Astrocyte (in vitro differentiated cells and primary cell): Measurements from ENCODE around the gene PTGR3. TPM values are rescaled to one million over a fixed set of nuclear protein-coding genes. Genes with fewer than 3 reads are reported as not detected.

Experiments used
- DNase-seq: peaks from one replicate; pipeline ENCODE4 v3.0.0-alpha.2; 2010; ENCODE audit warnings: low read depth
- FAIRE-seq: peaks from 2 replicates; lab custom pipeline; 2011; peaks lifted over from hg19 to GRCh38; lab: Jason Lieb, UNC
- H2AFZ ChIP-seq: 2 replicates; pipeline ENCODE4 v1.6.0; 2012; ENCODE audit warnings: low read depth, low read length, inconsistent platforms
- H3K27ac ChIP-seq: 2 replicates; pipeline ENCODE4 v1.5.1; 2011; ENCODE audit warnings: low read depth, low read length, inconsistent platforms
- H3K27me3 ChIP-seq: 2 replicates; pipeline ENCODE4 v1.6.0; 2011; ENCODE audit warnings: low read length, inconsistent platforms; ENCODE audit not compliant: insufficient read depth
- H3K36me3 ChIP-seq: 2 replicates; pipeline ENCODE4 v1.5.1; 2011; ENCODE audit warnings: low read length, inconsistent platforms; ENCODE audit not compliant: insufficient read depth
- H3K4me1 ChIP-seq: 2 replicates; pipeline ENCODE4 v1.5.1; 2011; ENCODE audit warnings: low read length, inconsistent platforms; ENCODE audit not compliant: insufficient read depth
- H3K4me2 ChIP-seq: 2 replicates; pipeline ENCODE4 v1.6.0; 2012; ENCODE audit warnings: low read length, inconsistent platforms
- H3K4me3 ChIP-seq: 2 replicates; pipeline ENCODE4 v1.5.1; 2011; ENCODE audit warnings: low read depth, mild to moderate bottlenecking, low read length, inconsistent platforms; ENCODE audit not compliant: insufficient read depth
- H3K79me2 ChIP-seq: 2 replicates; pipeline ENCODE4 v1.6.0; 2012; ENCODE audit warnings: mild to moderate bottlenecking, low read length, inconsistent platforms; ENCODE audit not compliant: insufficient read depth
- H3K9ac ChIP-seq: 2 replicates; pipeline ENCODE4 v1.6.0; 2012; ENCODE audit warnings: mild to moderate bottlenecking, low read length, inconsistent platforms
- H3K9me3 ChIP-seq: 2 replicates; pipeline ENCODE4 v1.5.1; 2012; ENCODE audit warnings: low read depth, mild to moderate bottlenecking, low read length, inconsistent platforms; ENCODE audit not compliant: insufficient read depth
- H4K20me1 ChIP-seq: 2 replicates; pipeline ENCODE4 v1.6.0; 2012; ENCODE audit warnings: low read length, inconsistent platforms; ENCODE audit not compliant: insufficient read depth
- H3K27ac Mint-ChIP-seq: one replicate; pipeline ENCODE4 v1.8.0; 2021; ENCODE audit warnings: mild to moderate bottlenecking, mixed read lengths; ENCODE audit not compliant: unreplicated experiment
- H3K27me3 Mint-ChIP-seq: one replicate; pipeline ENCODE4 v1.8.0; 2021; ENCODE audit warnings: low read depth, mixed read lengths; ENCODE audit not compliant: unreplicated experiment
- H3K36me3 Mint-ChIP-seq: one replicate; pipeline ENCODE4 v1.8.0; 2021; ENCODE audit warnings: low read depth, mixed read lengths; ENCODE audit not compliant: unreplicated experiment
- H3K4me1 Mint-ChIP-seq: one replicate; pipeline ENCODE4 v1.8.0; 2021; ENCODE audit warnings: low read depth, mixed read lengths; ENCODE audit not compliant: unreplicated experiment
- H3K4me3 Mint-ChIP-seq: one replicate; pipeline ENCODE4 v1.8.0; 2021; ENCODE audit warnings: mild to moderate bottlenecking, moderate library complexity, mixed read lengths; ENCODE audit not compliant: unreplicated experiment
- H3K9me3 Mint-ChIP-seq: one replicate; pipeline ENCODE4 v1.8.0; 2021; ENCODE audit warnings: mild to moderate bottlenecking, mixed read lengths; ENCODE audit not compliant: unreplicated experiment
- EZH2 ChIP-seq: IDR thresholded peaks from 2 replicates; pipeline ENCODE4 v1.6.1; 2012; ENCODE audit warnings: mild to moderate bottlenecking, low read length, inconsistent platforms; ENCODE audit not compliant: insufficient read depth
- total RNA-seq: library from RNA; stranded (reverse); gene quantifications from 2 replicates; pipeline ENCODE4 v1.2.1, GENCODE V29; 2021
- TF ChIP-seq, protein P1 (sequence below): IDR thresholded peaks from 2 replicates; pipeline ENCODE4 v1.5.1; 2011; ENCODE audit warnings: low read depth, mild to moderate bottlenecking, inconsistent platforms, low read length, moderate library complexity; ENCODE audit not compliant: insufficient read depth

Gene PTGR3
- total RNA-seq, 1 donor from 2014 or later, result 8.4 TPM

DNA sequence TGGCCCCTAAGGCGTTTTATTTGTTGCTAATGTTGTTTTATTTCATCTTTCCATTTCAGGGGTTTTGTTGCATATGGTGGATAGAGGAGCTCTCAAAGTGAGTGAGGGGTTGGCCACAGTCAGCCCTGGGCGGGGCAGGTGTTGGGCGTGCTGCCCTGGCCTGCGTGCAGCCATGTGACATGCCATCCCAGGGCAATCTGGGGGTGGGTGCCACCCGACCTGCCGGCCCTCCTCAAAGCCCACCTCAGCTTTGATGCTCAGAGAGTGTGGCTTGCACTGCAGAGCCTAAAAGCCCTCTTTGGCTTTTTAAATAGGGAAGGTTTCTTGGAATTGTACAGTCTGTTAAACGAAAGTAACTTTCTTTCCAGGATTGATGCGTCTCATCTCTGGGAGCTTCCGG is 20.0 kb upstream of the PTGR3 start:
- Histone ChIP-seq H3K4me3 (no peak overlapping the region), H3K79me2 (peaks cover 8% of the 10 kb centered on the region), H2AFZ (no peak overlapping the region), H4K20me1 (peaks cover 3% of the 10 kb centered on the region), H3K27ac (no peak overlapping the region), H3K9ac (no peak overlapping the region), H3K4me1 (peaks cover 14% of the 10 kb centered on the region), H3K4me2 (no peak overlapping the region), H3K27me3 (no peaks in the 10 kb centered on the region), H3K9me3 (no peaks in the 10 kb centered on the region), H3K36me3 (no peaks in the 10 kb centered on the region)
- DNase-seq (no peak), FAIRE-seq (no peak)
- H3K27ac Mint-ChIP-seq, result no peak overlapping the region
- H3K4me3 Mint-ChIP-seq, result no peak overlapping the region
- no peaks in the 10 kb centered on the region for H3K27me3 Mint-ChIP-seq
- H3K9me3 Mint-ChIP-seq, result no peaks in the 10 kb centered on the region
- no peaks in the 10 kb centered on the region for H3K36me3 Mint-ChIP-seq
- TF ChIP-seq EZH2, result no peak
- TF ChIP-seq, protein P1, sequence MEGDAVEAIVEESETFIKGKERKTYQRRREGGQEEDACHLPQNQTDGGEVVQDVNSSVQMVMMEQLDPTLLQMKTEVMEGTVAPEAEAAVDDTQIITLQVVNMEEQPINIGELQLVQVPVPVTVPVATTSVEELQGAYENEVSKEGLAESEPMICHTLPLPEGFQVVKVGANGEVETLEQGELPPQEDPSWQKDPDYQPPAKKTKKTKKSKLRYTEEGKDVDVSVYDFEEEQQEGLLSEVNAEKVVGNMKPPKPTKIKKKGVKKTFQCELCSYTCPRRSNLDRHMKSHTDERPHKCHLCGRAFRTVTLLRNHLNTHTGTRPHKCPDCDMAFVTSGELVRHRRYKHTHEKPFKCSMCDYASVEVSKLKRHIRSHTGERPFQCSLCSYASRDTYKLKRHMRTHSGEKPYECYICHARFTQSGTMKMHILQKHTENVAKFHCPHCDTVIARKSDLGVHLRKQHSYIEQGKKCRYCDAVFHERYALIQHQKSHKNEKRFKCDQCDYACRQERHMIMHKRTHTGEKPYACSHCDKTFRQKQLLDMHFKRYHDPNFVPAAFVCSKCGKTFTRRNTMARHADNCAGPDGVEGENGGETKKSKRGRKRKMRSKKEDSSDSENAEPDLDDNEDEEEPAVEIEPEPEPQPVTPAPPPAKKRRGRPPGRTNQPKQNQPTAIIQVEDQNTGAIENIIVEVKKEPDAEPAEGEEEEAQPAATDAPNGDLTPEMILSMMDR, result no peak
- H3K4me1 Mint-ChIP-seq, result peaks cover 2% of the 10 kb centered on the region

DNA sequence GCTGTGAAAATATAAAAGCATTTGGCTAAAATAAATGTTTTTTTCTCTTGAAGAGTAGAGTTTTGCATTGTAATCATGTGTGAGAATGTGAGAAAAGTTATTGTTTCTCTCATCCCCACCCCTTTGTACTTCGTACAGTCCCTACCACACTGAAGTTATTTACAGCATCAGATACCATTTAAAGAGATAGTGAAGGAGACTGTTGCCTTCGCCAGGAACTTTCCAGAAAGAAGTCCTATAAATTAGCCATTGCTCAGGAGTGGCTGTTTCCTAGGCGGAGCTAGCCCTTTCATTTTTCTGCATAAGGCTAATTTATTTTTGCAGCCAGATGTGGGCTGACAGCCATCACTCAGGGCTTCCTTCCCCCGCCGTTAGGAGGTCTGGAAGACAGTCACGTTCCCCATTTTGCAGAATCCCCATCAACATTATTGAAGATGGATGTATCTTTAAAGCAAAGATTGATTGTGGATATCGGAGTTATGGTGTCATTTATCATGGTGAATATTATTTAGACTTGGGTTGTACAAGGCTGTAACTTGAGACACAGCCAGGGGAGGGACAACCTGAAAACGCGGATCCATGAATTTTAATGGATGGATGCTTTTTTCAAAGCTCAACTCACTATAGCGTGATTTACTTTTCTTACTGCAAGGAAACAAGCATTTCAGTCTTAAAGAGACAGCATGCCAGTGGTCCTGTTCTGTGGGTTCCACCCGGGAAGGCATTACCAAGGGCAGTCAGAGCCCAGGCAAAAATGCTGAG is 18.8 kb upstream of the PTGR3 start:
- Histone ChIP-seq H3K9me3 (no peaks in the 10 kb centered on the region), H3K27me3 (no peaks in the 10 kb centered on the region), H4K20me1 (peaks cover 3% of the 10 kb centered on the region), H3K4me2 (peak overlapping the region; percentile 77), H3K4me3 (no peak overlapping the region), H2AFZ (no peak overlapping the region), H3K9ac (no peak overlapping the region), H3K36me3 (no peaks in the 10 kb centered on the region), H3K79me2 (peaks cover 11% of the 10 kb centered on the region), H3K4me1 (peaks cover 19% of the 10 kb centered on the region), H3K27ac (no peak overlapping the region)
- no peak overlapping the region for H3K4me3 Mint-ChIP-seq
- H3K9me3 Mint-ChIP-seq, result no peaks in the 10 kb centered on the region
- no peaks in the 10 kb centered on the region for H3K36me3 Mint-ChIP-seq
- TF ChIP-seq, protein P1, result no peak
- TF ChIP-seq EZH2, result no peak
- peak; percentile 37 for FAIRE-seq
- H3K4me1 Mint-ChIP-seq, result peaks cover 2% of the 10 kb centered on the region
- DNase-seq, result no peak
- H3K27ac Mint-ChIP-seq, result no peak overlapping the region
- H3K27me3 Mint-ChIP-seq, result no peaks in the 10 kb centered on the region

DNA sequence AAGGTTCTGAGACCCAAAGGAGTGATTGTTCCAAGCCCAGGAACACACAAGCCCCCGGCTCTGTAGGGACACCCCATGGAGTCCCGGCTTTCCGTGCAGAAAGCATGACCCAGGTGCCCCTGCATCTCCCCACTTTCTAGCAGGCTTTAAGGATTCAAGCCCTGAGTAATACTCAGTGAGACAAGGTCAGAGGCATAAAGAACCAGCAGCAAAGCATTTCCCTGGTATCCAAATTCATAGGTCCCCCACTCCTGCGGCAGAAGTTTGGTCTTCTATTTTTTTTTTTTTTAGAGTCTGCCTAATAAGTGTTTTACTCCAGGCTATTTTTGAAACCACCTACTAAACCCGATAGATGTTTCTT is 18.0 kb upstream of the PTGR3 start:
- Histone ChIP-seq H3K4me1 (peaks cover 19% of the 10 kb centered on the region), H4K20me1 (peaks cover 3% of the 10 kb centered on the region), H3K79me2 (peaks cover 18% of the 10 kb centered on the region), H3K4me2 (peak overlapping the region; percentile 77), H3K9me3 (no peaks in the 10 kb centered on the region), H3K27ac (no peak overlapping the region), H3K27me3 (no peaks in the 10 kb centered on the region), H3K4me3 (no peak overlapping the region), H3K9ac (peak overlapping the region; percentile 33), H3K36me3 (no peaks in the 10 kb centered on the region), H2AFZ (peak overlapping the region; percentile 45)
- Mint-ChIP-seq H3K27ac (no peak overlapping the region), H3K27me3 (no peaks in the 10 kb centered on the region), H3K36me3 (no peaks in the 10 kb centered on the region), H3K4me3 (no peak overlapping the region), H3K9me3 (no peaks in the 10 kb centered on the region), H3K4me1 (peaks cover 2% of the 10 kb centered on the region)
- no peak for DNase-seq
- no peak for FAIRE-seq
- TF ChIP-seq, protein P1, result no peak
- TF ChIP-seq EZH2, result no peak
